ENCODE data around the gene CDK5RAP3.
A peak's percentile ranks its signal among the peaks of the same experiment; 100 is the strongest.
"Not testable (repeated sequence)": the region's sequence is repeated elsewhere in the genome, so short reads cannot be mapped to it uniquely, and the experiment has no call there.

CDK5RAP3 gene

DNA sequence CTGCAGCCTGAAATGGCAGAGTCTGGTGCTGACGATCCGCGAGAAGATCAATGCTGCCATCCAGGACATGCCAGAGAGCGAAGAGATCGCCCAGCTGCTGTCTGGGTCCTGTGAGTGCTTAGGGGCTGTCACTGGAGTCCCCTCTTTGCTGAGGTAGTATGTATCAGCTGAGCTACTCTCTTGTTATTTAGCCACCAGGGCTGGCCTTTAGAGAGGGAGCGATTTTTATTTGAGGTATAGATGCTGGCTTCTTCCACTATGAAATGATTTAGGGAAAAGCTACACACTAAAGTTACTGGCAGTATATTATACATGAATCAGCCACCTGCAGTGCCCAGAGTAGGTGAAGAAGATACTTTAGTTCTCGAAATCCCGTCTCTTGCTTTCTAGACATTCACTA, 2.6 kb downstream of the CDK5RAP3 start:
- DNase-seq (ENCODE audit: low read depth in 1 of 2, low spot score in 1 of 2) = no peak

DNA sequence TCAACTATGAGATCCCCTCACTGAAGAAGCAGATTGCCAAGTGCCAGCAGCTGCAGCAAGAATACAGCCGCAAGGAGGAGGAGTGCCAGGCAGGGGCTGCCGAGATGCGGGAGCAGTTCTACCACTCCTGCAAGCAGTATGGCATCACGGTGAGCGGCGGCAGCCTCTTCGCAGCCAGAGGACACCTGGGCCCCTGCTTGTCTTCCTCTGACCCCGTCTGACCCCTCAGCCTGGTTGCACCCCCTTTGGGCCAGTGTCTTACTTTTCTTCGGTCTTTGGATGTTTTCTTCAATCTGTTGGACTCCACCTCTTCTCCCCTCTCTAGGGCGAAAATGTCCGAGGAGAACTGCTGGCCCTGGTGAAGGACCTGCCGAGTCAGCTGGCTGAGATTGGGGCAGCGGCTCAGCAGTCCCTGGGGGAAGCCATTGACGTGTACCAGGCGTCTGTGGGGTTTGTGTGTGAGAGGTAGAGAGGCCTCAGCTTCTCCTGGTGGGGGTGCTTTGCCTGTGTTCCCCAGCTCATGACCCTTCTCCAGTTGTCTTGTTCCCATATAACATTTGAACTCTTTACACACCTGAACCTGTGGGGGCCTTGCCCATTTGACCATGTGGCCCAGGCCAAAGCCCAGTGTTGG, 4.4 kb downstream of the CDK5RAP3 start:
- no peak for DNase-seq (ENCODE audit: low read depth in 1 of 2, low spot score in 1 of 2)

GRCh38 chr17:47975823-47976205, 4.9 kb downstream of the CDK5RAP3 start:
- DNase-seq (ENCODE audit: low read depth in 1 of 2, low spot score in 1 of 2) = no peak

DNA sequence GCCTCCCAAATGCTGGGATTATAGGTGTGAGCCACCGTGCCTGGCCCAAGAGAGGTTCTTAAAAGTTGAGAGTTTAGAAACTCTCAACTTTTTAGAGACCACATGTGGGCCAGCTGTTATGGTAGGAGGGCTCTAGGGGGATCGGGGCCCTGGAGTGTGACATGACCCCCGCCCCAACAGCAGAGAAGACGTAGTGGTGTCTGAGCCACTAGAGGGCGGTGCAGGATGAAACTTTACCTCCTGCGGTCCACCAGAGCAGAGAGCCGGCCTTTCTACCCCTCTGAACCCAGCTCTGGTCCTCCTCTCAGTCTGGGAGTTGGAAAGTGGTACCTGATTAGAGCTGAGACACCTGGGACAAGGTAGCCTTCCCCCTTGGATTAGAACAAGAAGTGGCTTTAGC, 7.4 kb downstream of the CDK5RAP3 start:
- DNase-seq (ENCODE audit: low read depth in 1 of 2, low spot score in 1 of 2) = peak in 1 of 2 donors; percentile 25

DNA sequence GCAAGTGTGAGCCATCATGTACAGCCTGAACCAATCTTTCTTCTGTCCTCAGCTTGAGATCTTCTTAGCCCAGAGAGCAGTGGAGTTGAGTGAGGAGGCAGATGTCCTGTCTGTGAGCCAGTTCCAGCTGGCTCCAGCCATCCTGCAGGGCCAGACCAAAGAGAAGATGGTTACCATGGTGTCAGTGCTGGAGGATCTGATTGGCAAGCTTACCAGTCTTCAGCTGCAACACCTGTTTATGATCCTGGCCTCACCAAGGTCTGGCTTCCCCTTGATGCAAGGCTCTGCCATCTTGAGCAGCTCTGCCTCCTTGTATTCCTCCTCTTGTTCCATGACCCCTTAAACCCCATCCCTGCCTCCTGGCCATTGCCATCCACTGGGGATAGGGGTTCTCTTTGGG, 9.6 kb downstream of the CDK5RAP3 start:
- no peak for DNase-seq (ENCODE audit: low read depth in 1 of 2, low spot score in 1 of 2)

- DNase-seq (ENCODE audit: low read depth in 1 of 2, low spot score in 1 of 2) = no peak
These were observed 10.5 kb downstream of the CDK5RAP3 start for GRCh38 chr17:47981462-47981861.

DNA sequence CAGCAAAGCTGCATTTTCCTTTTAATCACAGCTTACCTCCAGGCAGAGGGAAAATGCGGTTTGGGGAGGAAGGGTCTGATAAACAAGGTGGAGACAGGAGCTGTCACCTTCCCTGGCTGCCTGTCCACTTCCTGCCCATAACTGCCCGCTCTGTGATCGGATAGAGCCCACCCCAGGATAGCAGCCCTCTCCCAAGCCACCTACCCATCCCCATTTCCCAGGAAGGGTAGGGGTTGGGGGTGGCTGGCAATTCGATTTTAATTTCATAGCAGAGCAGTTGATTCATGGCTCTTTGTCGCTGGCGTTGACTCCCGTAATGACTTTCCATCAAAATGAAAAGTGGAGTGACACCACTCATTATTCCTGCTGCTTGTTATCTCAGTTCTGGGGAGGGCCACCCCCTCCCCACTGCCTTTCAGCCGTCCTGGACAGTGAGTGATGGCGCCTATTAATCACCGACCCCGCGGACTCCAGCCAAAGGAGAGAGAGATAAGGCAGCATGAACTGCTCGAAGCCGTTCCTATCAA, 11.2 kb downstream of the CDK5RAP3 start:
- no peak for DNase-seq (ENCODE audit: low read depth in 1 of 2, low spot score in 1 of 2)

DNA sequence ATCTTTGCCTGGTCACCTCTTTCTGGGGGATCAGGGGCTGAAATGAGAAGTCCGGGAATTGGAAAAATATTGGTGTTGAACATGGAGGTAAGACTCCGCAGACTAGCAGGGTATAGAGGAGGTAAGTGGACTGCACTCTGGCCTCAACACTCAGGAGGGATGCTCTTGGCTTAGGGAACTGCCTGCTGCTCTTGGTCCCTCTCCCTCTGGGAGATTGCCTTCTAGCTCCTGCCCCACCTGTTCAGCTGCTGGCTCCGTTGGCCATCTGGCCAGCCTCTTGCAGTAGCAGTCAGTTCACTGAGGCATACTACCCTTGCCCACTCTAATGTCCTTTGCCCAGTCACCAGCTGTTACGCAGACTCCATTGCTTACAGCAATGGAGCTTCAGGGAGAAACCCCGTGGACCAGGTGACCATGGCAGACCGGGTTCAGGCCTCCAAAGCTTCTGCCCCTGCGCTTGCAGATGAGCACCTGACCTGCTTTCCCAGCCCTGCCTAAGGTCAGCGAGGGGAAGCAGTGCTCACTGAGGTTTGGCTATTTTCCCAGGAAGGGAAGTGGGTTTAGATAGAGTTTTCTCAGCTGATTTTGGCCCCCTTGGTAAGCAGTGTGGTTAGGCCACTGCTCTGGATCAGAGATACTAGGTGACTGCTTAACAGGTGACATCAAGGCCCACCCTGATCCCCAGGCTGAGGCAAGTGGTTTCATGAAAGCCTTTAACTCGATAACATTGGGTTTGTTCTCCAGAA, 11.9 kb downstream of the CDK5RAP3 start:
- DNase-seq (ENCODE audit: low read depth in 1 of 2, low spot score in 1 of 2) = no peak

GRCh38 chr17:47983492-47984223, 12.7 kb downstream of the CDK5RAP3 start:
- no peak for DNase-seq (ENCODE audit: low read depth in 1 of 2, low spot score in 1 of 2)

- DNase-seq (ENCODE audit: low read depth in 1 of 2, low spot score in 1 of 2) = no peak
These were observed 15.6 kb downstream of the CDK5RAP3 start for GRCh38 chr17:47986520-47986919.

- no peak for DNase-seq (ENCODE audit: low read depth in 1 of 2, low spot score in 1 of 2)
These were observed 16.4 kb downstream of the CDK5RAP3 start for GRCh38 chr17:47987240-47987835.

DNA sequence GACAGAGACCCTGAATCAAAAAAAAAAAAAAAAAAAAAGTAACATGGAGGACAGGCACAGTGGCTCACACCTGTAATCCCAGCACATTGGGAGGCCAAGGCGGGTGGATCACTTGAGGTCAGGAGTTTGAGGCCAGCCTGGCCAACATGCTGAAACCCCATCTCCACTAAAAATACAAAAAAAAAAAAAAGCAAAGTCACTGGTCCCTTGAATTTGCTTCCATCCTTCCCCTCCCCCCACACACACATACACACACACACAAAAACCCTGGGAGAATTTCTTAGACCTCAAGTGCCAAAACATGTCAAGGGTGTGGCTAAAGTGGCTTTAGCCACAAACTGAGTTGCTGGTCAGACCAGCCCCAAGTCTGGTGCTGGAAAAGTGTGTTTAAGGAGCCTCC, 17.5 kb downstream of the CDK5RAP3 start:
- DNase-seq (ENCODE audit: low read depth in 1 of 2, low spot score in 1 of 2) = not testable (repeated sequence)

- DNase-seq (ENCODE audit: low read depth in 1 of 2, low spot score in 1 of 2) = no peak
These were observed 18.2 kb downstream of the CDK5RAP3 start for GRCh38 chr17:47989159-47989558.

DNA sequence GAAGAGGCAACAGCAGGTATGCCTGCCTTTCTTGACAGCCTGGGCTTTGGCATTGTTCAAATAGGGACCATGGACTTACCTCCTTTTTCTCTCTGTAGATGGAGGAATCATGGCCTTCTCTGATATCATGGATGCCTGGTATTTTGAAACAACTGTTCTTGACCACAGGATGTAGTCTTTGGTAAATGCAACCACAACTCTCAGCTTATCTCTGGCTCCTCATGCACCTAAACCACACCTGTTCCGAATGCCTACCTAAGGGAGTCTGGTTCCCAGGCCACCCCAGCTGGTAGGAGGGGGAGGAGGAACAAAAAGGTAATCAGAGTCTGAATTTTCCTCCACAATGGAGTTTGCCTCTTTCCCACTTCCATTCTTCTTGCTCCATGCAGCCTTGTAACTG, 18.8 kb downstream of the CDK5RAP3 start:
- no peak for DNase-seq (ENCODE audit: low read depth in 1 of 2, low spot score in 1 of 2)

DNA sequence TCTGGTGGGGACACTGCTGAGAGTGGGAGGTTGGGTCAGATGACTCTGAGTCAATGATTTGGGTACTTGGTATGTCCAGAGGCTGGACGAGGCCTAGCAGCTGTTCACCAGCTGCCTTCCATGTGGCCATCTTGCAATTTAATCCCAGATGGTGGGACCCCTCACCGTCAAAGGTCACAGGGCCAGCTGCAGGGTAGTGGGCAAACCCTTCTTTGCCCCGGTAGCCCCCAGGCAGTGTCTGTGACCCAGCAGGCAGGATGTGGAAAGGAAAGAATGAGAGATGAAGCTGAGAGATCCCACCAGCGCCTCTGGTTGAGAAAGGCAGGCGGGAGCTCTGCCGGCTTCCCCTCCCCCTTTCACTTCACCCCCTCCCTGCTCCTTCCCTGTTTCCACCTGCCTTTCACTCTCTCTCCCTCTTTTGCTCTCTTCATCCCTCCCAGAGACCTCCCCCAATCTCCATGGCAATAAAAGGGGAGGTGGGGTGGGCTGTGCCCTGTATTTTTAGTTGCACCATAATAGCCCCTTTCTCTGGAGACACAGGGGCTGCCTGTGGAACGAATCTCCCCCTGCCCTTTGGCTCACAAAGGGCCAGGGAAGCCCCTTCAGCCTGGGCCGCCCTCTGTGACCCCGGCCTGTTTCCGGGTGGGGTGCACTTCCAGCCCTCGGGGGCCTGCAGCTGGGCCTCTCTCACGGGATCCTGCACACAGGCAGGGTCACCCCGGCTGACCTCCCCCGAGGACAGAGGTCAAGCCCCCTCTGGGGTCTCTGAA, 20.2 kb downstream of the CDK5RAP3 start:
- DNase-seq (ENCODE audit: low read depth in 1 of 2, low spot score in 1 of 2) = no peak

GRCh38 chr17:47992216-47992615, 21.3 kb downstream of the CDK5RAP3 start:
- no peak for DNase-seq (ENCODE audit: low read depth in 1 of 2, low spot score in 1 of 2)

- DNase-seq (ENCODE audit: low read depth in 1 of 2, low spot score in 1 of 2) = no peak
These were observed 22.2 kb downstream of the CDK5RAP3 start for GRCh38 chr17:47993031-47993564.

DNA sequence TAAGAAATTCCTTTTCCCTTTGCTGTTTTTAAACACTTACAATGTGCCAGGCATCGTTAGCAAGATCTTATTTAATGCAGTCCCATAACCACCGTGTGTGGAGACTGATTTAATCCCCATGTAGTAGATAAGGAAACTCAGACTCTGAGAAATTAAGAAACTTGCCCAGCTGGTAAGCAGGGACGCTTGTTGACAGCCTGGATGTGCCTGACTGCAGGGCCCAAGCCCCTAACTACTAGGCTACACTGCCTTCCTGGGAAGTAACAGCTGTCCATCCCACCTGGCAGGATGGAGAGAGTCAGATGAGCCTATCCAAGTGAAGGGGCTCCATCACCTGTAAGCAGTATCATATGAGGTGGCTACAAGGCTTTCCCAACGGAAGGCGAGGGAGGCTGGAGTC, 23.1 kb downstream of the CDK5RAP3 start:
- no peak for DNase-seq (ENCODE audit: low read depth in 1 of 2, low spot score in 1 of 2)

GRCh38 chr17:47994724-47995123, 23.8 kb downstream of the CDK5RAP3 start:
- DNase-seq (ENCODE audit: low read depth in 1 of 2, low spot score in 1 of 2) = no peak

DNA sequence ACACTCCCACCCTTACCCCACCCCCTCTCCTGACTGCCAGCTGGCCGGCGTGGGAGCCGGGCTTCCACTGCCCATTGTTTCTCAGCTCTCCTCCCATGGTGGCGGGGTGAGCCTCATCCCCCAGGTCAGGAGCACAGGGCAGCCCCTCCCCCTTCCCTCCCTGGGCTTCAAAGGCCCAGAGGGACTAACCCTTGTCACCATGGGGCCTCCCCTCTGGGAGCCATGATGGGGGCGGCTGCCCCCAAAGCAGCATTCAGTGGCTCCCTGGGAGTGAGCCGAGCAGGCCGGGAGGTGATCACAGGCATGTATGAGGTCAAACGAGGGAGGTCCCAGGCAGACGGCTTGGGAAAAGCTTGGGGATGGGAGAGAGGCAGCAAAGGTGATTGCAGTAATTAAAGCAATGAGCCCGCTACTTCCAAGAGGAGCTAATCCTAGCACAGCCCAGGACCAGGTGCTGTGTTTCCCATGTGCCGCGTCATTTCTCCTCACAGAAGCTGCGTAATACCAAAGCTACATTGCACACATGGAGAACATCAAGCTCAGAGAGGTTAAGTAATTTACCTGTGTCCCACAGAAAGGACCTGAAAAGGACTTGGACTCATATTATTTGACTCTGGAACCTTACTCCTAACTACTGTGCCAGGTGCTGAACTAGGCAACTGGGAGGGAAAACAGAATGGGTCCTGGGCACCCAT, 24.5 kb downstream of the CDK5RAP3 start:
- no peak for DNase-seq (ENCODE audit: low read depth in 1 of 2, low spot score in 1 of 2)

Measured in stimulated activated CD4-positive, alpha-beta T cell treated with anti-CD3 and anti-CD28 coated beads, Interleukin-15, amount 100 ng/mL, for 1 hour (primary cell).